ENCODE results near the gene CHCHD3.

The CHCHD3 gene

GRCh38 chr7:133099633-133100286 lies 17.9 kb upstream of the CHCHD3 start:
- Histone ChIP-seq H3K79me2 (ENCODE audit: low read length) (no peaks in the 10 kb centered on the region), H3K36me3 (replicated peaks; ENCODE audit: low read depth, low read length) (no peaks in the 10 kb centered on the region), H3K9ac (ENCODE audit: low read length) (no peak overlapping the region), H3K27me3 (ENCODE audit: low read depth, low read length) (peaks cover 44% of the 10 kb centered on the region), H3K27ac (ENCODE audit: low read length) (no peak overlapping the region), H3K4me3 (ENCODE audit: low read length) (no peak overlapping the region), H4K20me1 (ENCODE audit: insufficient read depth, low read length) (no peaks in the 10 kb centered on the region), H3K4me1 (ENCODE audit: low read length) (no peaks in the 10 kb centered on the region), H2AFZ (ENCODE audit: low read depth, low read length) (no peak overlapping the region), H3K4me2 (ENCODE audit: low read length) (no peak overlapping the region), H3K9me3 (ENCODE audit: insufficient read depth, low read length) (no peaks in the 10 kb centered on the region)
- no peak for TF ChIP-seq EZH2phosphoT487 (IDR thresholded peaks at IDR 0.05; ENCODE audit: low read depth)
- TF ChIP-seq, protein P1, sequence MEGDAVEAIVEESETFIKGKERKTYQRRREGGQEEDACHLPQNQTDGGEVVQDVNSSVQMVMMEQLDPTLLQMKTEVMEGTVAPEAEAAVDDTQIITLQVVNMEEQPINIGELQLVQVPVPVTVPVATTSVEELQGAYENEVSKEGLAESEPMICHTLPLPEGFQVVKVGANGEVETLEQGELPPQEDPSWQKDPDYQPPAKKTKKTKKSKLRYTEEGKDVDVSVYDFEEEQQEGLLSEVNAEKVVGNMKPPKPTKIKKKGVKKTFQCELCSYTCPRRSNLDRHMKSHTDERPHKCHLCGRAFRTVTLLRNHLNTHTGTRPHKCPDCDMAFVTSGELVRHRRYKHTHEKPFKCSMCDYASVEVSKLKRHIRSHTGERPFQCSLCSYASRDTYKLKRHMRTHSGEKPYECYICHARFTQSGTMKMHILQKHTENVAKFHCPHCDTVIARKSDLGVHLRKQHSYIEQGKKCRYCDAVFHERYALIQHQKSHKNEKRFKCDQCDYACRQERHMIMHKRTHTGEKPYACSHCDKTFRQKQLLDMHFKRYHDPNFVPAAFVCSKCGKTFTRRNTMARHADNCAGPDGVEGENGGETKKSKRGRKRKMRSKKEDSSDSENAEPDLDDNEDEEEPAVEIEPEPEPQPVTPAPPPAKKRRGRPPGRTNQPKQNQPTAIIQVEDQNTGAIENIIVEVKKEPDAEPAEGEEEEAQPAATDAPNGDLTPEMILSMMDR (IDR thresholded peaks at IDR 0.05; ENCODE audit: low read depth, low read length): no peak

DNA sequence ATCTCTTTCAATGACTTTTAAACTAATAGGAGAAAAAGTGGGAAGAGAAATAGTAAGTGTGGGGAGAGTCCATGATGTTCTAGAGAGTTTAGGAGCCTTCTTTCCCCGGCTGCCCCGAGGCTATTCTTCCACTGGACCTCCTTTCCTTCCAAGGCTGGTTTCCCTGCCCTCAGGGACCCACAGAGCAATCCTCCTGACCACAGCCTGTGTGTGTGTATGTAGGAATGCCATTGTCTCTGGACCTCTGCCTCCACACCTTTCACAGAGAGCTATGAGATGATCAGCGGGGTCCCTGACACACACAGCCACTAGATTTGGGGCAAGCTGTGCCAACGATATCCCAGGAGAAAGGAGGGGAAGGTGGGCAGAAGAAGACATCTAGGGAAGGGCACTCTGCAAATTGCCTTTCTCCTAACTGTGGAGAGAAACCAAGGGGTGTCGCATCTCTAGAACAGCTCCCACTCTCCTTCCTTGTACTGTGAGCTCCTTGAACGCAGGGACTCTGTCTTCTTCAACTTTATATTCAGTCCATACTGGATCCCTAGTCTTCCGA lies 13.3 kb upstream of the CHCHD3 start:
- H3K9me3 ChIP-seq (ENCODE audit: insufficient read depth, low read length): no peaks in the 10 kb centered on the region
- no peaks in the 10 kb centered on the region for H3K79me2 ChIP-seq (ENCODE audit: low read length)
- no peaks in the 10 kb centered on the region for H4K20me1 ChIP-seq (ENCODE audit: insufficient read depth, low read length)
- TF ChIP-seq EZH2phosphoT487 (IDR thresholded peaks at IDR 0.05; ENCODE audit: low read depth): no peak
- TF ChIP-seq, protein P1 (IDR thresholded peaks at IDR 0.05; ENCODE audit: low read depth, low read length): no peak
- H3K4me2 ChIP-seq (ENCODE audit: low read length): no peak overlapping the region
- peaks cover 20% of the 10 kb centered on the region; the same call in 1 of the 2 replicates for H3K27me3 ChIP-seq (ENCODE audit: low read depth, low read length)
- H3K27ac ChIP-seq (ENCODE audit: low read length): no peak overlapping the region
- H3K4me3 ChIP-seq (ENCODE audit: low read length): no peak overlapping the region
- H3K4me1 ChIP-seq (ENCODE audit: low read length): no peaks in the 10 kb centered on the region
- H2AFZ ChIP-seq (ENCODE audit: low read depth, low read length): no peak overlapping the region
- no peak overlapping the region for H3K9ac ChIP-seq (ENCODE audit: low read length)
- no peaks in the 10 kb centered on the region for H3K36me3 ChIP-seq (replicated peaks; ENCODE audit: low read depth, low read length)

DNA sequence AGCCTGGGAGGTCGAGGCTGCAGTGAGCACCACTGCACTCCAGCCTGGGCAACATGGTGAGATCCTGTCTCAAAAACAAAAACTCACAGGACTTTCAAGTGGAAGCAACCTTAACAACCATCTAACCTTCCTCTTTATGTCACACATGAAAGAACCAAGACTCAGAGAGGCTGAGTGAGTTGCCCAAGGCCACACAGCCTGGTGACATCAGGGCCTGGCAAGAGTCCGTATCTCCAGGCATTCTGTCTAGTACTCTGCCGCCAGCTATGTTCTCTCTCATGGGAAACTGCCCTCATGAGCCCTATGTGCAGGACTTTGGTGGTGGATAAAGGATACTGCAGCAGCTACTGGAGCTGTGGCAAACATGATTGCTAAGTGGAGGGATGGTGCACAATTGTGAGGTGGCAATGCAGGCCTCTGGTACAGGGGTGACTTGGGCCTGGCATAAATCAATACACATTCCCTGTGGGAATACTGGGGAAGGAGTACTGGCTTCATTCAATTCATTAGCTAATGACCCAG lies 10.1 kb upstream of the CHCHD3 start:
- Histone ChIP-seq H3K79me2 (ENCODE audit: low read length) (no peaks in the 10 kb centered on the region), H4K20me1 (ENCODE audit: insufficient read depth, low read length) (no peaks in the 10 kb centered on the region), H3K9me3 (ENCODE audit: insufficient read depth, low read length) (no peaks in the 10 kb centered on the region), H3K9ac (ENCODE audit: low read length) (no peak overlapping the region), H3K27me3 (ENCODE audit: low read depth, low read length) (peaks cover 8% of the 10 kb centered on the region; the same call in 1 of the 2 replicates), H3K4me3 (ENCODE audit: low read length) (no peak overlapping the region), H3K4me2 (ENCODE audit: low read length) (no peak overlapping the region), H2AFZ (ENCODE audit: low read depth, low read length) (no peak overlapping the region), H3K4me1 (ENCODE audit: low read length) (no peaks in the 10 kb centered on the region), H3K27ac (ENCODE audit: low read length) (no peak overlapping the region), H3K36me3 (replicated peaks; ENCODE audit: low read depth, low read length) (no peaks in the 10 kb centered on the region)
- TF ChIP-seq EZH2phosphoT487 (IDR thresholded peaks at IDR 0.05; ENCODE audit: low read depth): no peak
- TF ChIP-seq, protein P1 (IDR thresholded peaks at IDR 0.05; ENCODE audit: low read depth, low read length): no peak

DNA sequence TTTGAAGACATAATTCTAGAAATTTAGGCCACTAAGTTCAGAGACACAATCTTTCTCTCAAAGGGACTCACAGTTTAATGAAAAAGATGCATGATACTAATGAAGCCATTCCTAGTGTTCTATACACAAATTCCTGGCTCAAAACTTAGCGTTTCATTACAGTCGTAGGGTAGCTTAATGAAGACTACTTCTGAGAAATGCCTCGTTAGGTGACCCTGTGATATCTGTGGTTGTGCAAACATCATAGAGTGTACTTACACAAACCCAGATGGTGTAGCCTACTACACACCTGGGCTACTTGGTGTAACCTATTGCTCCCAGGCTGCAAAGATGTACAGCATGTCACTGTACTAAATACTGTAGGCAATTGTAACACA lies 488 bp upstream of the CHCHD3 start:
- Histone ChIP-seq H3K79me2 (ENCODE audit: low read length) (peaks cover 45% of the 10 kb centered on the region), H3K4me2 (ENCODE audit: low read length) (peak overlapping the region; percentile 72), H3K27ac (ENCODE audit: low read length) (no peak overlapping the region)

More for the DNA sequence above, 488 bp upstream of the CHCHD3 start:
- Histone ChIP-seq H4K20me1 (ENCODE audit: insufficient read depth, low read length) (peaks cover 15% of the 10 kb centered on the region; the same call in 1 of the 2 replicates), H3K36me3 (replicated peaks; ENCODE audit: low read depth, low read length) (peaks cover 7% of the 10 kb centered on the region), H3K4me3 (ENCODE audit: low read length) (peak overlapping the region; percentile 66), H2AFZ (ENCODE audit: low read depth, low read length) (peak overlapping the region; percentile 100), H3K4me1 (ENCODE audit: low read length) (peaks cover 11% of the 10 kb centered on the region), H3K27me3 (ENCODE audit: low read depth, low read length) (no peaks in the 10 kb centered on the region), H3K9me3 (ENCODE audit: insufficient read depth, low read length) (no peaks in the 10 kb centered on the region), H3K9ac (ENCODE audit: low read length) (no peak overlapping the region)
- TF ChIP-seq, protein P1 (IDR thresholded peaks at IDR 0.05; ENCODE audit: low read depth, low read length): no peak
- no peak for TF ChIP-seq EZH2phosphoT487 (IDR thresholded peaks at IDR 0.05; ENCODE audit: low read depth)
